Esophagus squamous epithelium (tissue), 5 donors: ENCODE data around the gene GSTM3. TPM values are rescaled to one million over a fixed set of nuclear protein-coding genes. Genes with fewer than 3 reads are reported as not detected.

ENCODE experiments used
- DNase-seq: peaks from one replicate; lab custom pipeline; 2025; lab: John Stamatoyannopoulos, UW
- H3K27ac ChIP-seq, 4 donors: fragments of 200-600 bp; sonication (generic); one replicate each; pipeline ENCODE4 v1.5.1; 2016 to 2019; ENCODE audit warnings: mild to moderate bottlenecking in 1 of 4
- H3K27me3 ChIP-seq, 4 donors: fragments of 200-600 bp; sonication (generic); 1 replicate in 3 of 4; 2 replicates in 1 of 4; pipeline versions ENCODE4 v1.5.1 to v1.6.0; 2017 to 2021; ENCODE audit warnings: antibody characterized with exemption in 1 of 4
- H3K36me3 ChIP-seq, 3 donors: fragments of 200-600 bp; sonication (generic); one replicate each; pipeline ENCODE4 v1.5.1; 2016 to 2019
- H3K4me1 ChIP-seq, 3 donors: fragments of 200-600 bp; sonication (generic); one replicate each; pipeline ENCODE4 v1.5.1; 2017 to 2019
- H3K4me3 ChIP-seq, 4 donors: fragments of 200-600 bp; sonication (generic); 1 replicate in 3 of 4; 2 replicates in 1 of 4; pipeline ENCODE4 v1.5.1; 2016 to 2019; ENCODE audit warnings: mild to moderate bottlenecking in 2 of 4, moderate library complexity in 1 of 4
- H3K9me3 ChIP-seq, 3 donors: fragments of 200-600 bp; sonication (generic); one replicate each; pipeline ENCODE4 v1.5.1; 2016 to 2019
- POLR2A ChIP-seq, 4 donors: fragments of 450-650 bp; IDR thresholded peaks; one replicate each; pipeline ENCODE4 v1.6.1; 2017; ENCODE audit warnings: antibody characterized with exemption in 4 of 4, mild to moderate bottlenecking in 4 of 4, moderate library complexity in 3 of 4
- WGBS, 2 donors: methylation state at CpG; one replicate each; pipeline ENCODE4 v1.1.5; 2018; 5-methylcytosine and 5-hydroxymethylcytosine counted together
- intact Hi-C: fragments of 100-400 bp; cut with DNase I; formaldehyde crosslinking; loops from one replicate; pipeline ENCODE4 v1.15.0; 2022
- total RNA-seq, 4 donors: library from RNA; depleted of rRNA; stranded (reverse); fragments of >200 nt; gene quantifications; one replicate each; pipeline ENCODE4 v1.1.0, GENCODE V29; 2016
- TF ChIP-seq, protein P1 (sequence below), 6 experiments: fragments of 450-650 bp in 4 of 6; fragments of 200-600 bp in 2 of 6; sonication (generic) in 2 of 6; IDR thresholded peaks; one replicate each; pipeline ENCODE4 v1.5.1; 2016 to 2019; ENCODE audit warnings: antibody characterized with exemption in 6 of 6, mild to moderate bottlenecking in 4 of 6, moderate library complexity in 4 of 6
- donor health status: DM: yes; HTN: yes; CAD: no.

GSTM3 gene
- total RNA-seq, 4 donors from 2014 or later: 86.2 to 273 (median 150) TPM

- DNase-seq: no peak
- WGBS, 2 donors: 87 to 100% methylated on average over 3 to 4 of the region's 4 CpGs
- no peaks in the 10 kb centered on the region for H3K4me1 ChIP-seq
- no peaks in the 10 kb centered on the region for H3K36me3 ChIP-seq
- no peak overlapping the region for H3K27ac ChIP-seq
- intact Hi-C loops: no loop called here
- TF ChIP-seq, protein P1, sequence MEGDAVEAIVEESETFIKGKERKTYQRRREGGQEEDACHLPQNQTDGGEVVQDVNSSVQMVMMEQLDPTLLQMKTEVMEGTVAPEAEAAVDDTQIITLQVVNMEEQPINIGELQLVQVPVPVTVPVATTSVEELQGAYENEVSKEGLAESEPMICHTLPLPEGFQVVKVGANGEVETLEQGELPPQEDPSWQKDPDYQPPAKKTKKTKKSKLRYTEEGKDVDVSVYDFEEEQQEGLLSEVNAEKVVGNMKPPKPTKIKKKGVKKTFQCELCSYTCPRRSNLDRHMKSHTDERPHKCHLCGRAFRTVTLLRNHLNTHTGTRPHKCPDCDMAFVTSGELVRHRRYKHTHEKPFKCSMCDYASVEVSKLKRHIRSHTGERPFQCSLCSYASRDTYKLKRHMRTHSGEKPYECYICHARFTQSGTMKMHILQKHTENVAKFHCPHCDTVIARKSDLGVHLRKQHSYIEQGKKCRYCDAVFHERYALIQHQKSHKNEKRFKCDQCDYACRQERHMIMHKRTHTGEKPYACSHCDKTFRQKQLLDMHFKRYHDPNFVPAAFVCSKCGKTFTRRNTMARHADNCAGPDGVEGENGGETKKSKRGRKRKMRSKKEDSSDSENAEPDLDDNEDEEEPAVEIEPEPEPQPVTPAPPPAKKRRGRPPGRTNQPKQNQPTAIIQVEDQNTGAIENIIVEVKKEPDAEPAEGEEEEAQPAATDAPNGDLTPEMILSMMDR (IDR thresholded peaks at IDR 0.05): no peak
- no peak for TF ChIP-seq POLR2A (IDR thresholded peaks at IDR 0.05)
- no peak overlapping the region for H3K4me3 ChIP-seq
- H3K9me3 ChIP-seq: no peaks in the 10 kb centered on the region
- no peaks in the 10 kb centered on the region for H3K27me3 ChIP-seq
These were observed 15.3 kb downstream of the GSTM3 start for GRCh38 chr1:109725510-109725909.

DNA sequence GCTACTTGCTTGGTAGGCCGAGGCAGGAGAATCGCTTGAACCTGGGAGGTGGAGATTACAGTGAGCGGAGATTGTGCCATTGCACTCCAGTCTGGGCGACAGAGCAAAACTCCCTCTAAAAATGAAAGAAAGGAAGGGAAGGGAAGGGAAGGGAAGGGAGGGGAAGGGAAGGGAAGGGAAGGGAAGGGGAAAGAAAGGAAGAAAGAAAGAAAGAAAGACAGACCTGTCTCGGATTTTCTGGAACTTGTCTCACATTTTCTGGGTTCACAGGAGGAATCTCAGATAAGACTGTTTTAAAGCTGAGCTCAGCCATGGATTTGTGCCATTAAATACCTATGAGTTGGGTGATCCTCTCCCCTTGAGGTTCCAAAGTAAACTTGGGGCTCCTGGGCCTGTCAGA lies 15.9 kb downstream of the GSTM3 start:
- Histone ChIP-seq H3K4me1 (peaks cover 0 to under 1% (median 0%) of the 10 kb centered on the region in 3 donors), H3K27ac (no peak overlapping the region), H3K9me3 (no peaks in the 10 kb centered on the region), H3K27me3 (no peaks in the 10 kb centered on the region), H3K4me3 (no peak overlapping the region), H3K36me3 (no peaks in the 10 kb centered on the region)
- 79 to 84% methylated on average over 1 to 5 of the region's 5 CpGs for WGBS, 2 donors
- TF ChIP-seq POLR2A (IDR thresholded peaks at IDR 0.05): no peak
- TF ChIP-seq, protein P1 (IDR thresholded peaks at IDR 0.05): no peak
- no peak for DNase-seq
- intact Hi-C loops: no loop called here

- 81 to 84% methylated on average over 7 of the region's 7 CpGs for WGBS, 2 donors
- H3K4me3 ChIP-seq: no peak overlapping the region
- H3K36me3 ChIP-seq: no peaks in the 10 kb centered on the region
- no peaks in the 10 kb centered on the region for H3K27me3 ChIP-seq
- TF ChIP-seq, protein P1 (IDR thresholded peaks at IDR 0.05): no peak
- no peak for TF ChIP-seq POLR2A (IDR thresholded peaks at IDR 0.05)
- peaks cover 6 to 19% (median 16%) of the 10 kb centered on the region in 3 donors for H3K4me1 ChIP-seq
- intact Hi-C loops: no loop called here
- no peak overlapping the region for H3K27ac ChIP-seq
- H3K9me3 ChIP-seq: no peaks in the 10 kb centered on the region
- DNase-seq: no peak
These were observed 17.7 kb downstream of the GSTM3 start for GRCh38 chr1:109722908-109723691.

GRCh38 chr1:109721971-109722370 lies 18.9 kb downstream of the GSTM3 start:
- no peaks in the 10 kb centered on the region for H3K9me3 ChIP-seq
- intact Hi-C loops: no loop called here
- 87 to 95% methylated on average over 1 of the region's 1 CpG for WGBS, 2 donors
- no peak for DNase-seq
- H3K36me3 ChIP-seq: no peaks in the 10 kb centered on the region
- H3K27ac ChIP-seq: no peak overlapping the region
- H3K4me1 ChIP-seq: peaks cover 16 to 30% (median 27%) of the 10 kb centered on the region in 3 donors
- TF ChIP-seq POLR2A (IDR thresholded peaks at IDR 0.05): no peak
- TF ChIP-seq, protein P1 (IDR thresholded peaks at IDR 0.05): no peak
- H3K27me3 ChIP-seq: no peaks in the 10 kb centered on the region
- no peak overlapping the region for H3K4me3 ChIP-seq

- TF ChIP-seq POLR2A (IDR thresholded peaks at IDR 0.05): no peak
- TF ChIP-seq, protein P1 (IDR thresholded peaks at IDR 0.05): no peak
- intact Hi-C loops: no loop called here
- H3K27ac ChIP-seq: no peak overlapping the region
- H3K27me3 ChIP-seq: no peaks in the 10 kb centered on the region
- H3K4me3 ChIP-seq: no peak overlapping the region
- WGBS, 2 donors: 87 to 88% methylated on average over 5 of the region's 5 CpGs
- no peak for DNase-seq
- no peaks in the 10 kb centered on the region for H3K9me3 ChIP-seq
- H3K36me3 ChIP-seq: no peaks in the 10 kb centered on the region
- H3K4me1 ChIP-seq: peaks cover 24 to 39% (median 36%) of the 10 kb centered on the region in 3 donors
These were observed 19.8 kb downstream of the GSTM3 start for GRCh38 chr1:109721042-109721441.
